HG02798 (cell line): ENCODE data around the gene AGBL4.
"Not testable (repeated sequence)": the region's sequence is repeated elsewhere in the genome, so short reads cannot be mapped to it uniquely, and the experiment has no call there.

Source experiments
- ATAC-seq: cut with Tn5 transposase; IDR thresholded peaks from one replicate; pipeline ENCODE4 v1.9.1; 2021; ENCODE audit warnings: mild to moderate bottlenecking; ENCODE audit not compliant: unreplicated experiment, poor library complexity

The AGBL4 gene

DNA sequence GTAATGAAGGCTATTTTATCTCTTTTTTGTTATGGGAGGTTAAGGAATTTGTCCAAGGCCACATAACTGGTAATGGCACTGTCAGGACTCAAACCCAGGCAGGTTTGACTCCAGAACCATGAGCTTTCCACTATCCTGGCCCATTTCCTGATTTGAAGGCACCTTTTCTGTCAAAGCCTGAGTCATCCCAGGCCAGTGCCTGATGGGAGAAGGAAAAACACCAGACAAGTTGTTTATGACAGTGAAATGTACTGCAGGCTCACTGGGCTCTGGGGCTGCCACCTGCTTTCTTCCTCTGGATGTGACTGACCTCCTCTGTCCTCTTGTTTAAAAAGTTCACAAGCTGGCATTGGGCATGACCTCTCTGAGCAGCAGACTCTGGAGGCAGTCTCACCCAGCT lies 1479.9 kb downstream of the AGBL4 start:
- no peak for ATAC-seq

GRCh38 chr1:48540587-48540986 lies 1483.2 kb downstream of the AGBL4 start:
- no peak for ATAC-seq

GRCh38 chr1:48536477-48536876 lies 1487.3 kb downstream of the AGBL4 start:
- ATAC-seq, result no peak

GRCh38 chr1:48532976-48533375 lies 1490.8 kb downstream of the AGBL4 start:
- no peak for ATAC-seq

GRCh38 chr1:48530727-48531351 lies 1492.9 kb downstream of the AGBL4 start:
- ATAC-seq, result peak; percentile 79

GRCh38 chr1:48527051-48527450 lies 1496.7 kb downstream of the AGBL4 start:
- no peak for ATAC-seq

DNA sequence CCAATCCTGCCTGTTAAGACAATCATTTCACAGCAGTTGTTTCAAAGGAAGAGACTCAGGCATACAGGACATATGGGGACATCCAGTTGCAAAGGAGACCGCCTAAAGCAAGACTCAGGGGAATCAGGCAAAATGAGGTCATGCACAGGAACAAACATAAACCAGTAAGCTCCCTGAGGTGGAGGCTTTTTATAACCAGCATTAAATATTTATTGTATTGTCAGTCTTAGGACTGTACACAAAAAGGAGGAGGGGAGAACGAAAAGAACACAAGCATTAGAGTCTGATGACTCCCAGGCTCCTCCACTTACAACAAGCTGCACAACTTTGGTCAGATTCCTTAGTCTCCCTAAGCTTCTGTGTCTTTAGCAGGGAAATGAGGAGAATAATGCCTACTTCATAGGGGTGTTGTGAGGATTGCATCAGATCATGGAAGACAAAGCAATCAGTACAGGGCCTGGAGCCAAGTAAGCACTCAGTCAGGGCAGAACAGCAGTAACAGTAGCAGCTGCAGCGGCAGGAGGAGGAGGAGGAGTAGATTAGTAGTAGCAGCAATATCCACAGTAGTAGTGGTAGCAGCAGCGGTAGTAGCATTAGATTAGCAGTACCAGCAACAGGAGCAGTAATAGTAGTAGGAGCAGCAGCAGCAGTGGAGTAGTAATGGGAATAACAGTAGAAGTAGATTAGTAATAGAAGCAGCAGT lies 1497.6 kb downstream of the AGBL4 start:
- no peak for ATAC-seq

GRCh38 chr1:48524892-48525467 lies 1498.8 kb downstream of the AGBL4 start:
- ATAC-seq, result no peak

GRCh38 chr1:48523558-48523957 lies 1500.2 kb downstream of the AGBL4 start:
- no peak for ATAC-seq

DNA sequence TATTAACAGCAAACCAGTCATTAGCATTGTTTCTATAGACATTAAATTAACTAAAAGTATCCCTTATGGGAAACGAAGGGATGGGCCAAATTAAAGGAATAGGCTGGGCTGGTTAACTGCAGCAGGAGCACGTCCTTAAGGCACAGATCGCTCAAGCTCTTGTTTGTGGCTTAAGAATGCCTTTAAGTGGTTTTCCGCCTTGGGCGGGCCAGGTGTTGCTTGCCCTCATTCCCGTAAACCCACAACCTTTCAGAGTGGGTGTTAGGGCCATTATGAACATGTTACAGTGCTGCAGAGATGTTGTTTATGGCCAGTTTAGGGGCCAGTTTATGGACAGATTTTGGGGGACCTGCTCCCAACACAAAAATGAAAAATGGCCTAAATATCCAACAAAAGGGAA lies 1503.9 kb downstream of the AGBL4 start:
- ATAC-seq, result not testable (repeated sequence)

- no peak for ATAC-seq
These were observed 1516.9 kb downstream of the AGBL4 start for GRCh38 chr1:48506870-48507269.

- no peak for ATAC-seq
These were observed 1523.0 kb downstream of the AGBL4 start for GRCh38 chr1:48500541-48501450.

- ATAC-seq, result no peak
These were observed 1524.5 kb downstream of the AGBL4 start for GRCh38 chr1:48499211-48499735.

- ATAC-seq, result peak; percentile 89
These were observed 1525.5 kb downstream of the AGBL4 start for GRCh38 chr1:48498096-48498791.

- ATAC-seq, result no peak
These were observed 1527.8 kb downstream of the AGBL4 start for GRCh38 chr1:48495911-48496310.

DNA sequence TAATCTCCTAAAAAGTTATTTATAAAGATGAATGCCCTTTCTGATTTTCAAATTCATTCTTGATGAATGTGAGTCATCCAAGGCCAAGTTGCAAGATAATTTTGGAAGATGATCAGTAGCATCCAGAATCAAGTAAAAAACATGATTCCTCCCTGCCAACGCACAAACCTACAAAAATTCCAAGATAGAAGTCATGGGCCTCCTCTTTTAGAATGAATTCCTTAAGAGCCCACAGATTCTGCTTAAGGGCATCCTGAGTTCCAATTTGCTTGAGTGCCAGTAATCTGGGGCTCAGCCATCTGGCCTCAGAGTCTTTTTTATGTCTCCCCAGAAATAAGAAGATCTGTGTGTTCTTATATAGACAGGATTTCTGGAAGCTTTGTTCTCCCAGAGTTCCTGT lies 1528.6 kb downstream of the AGBL4 start:
- no peak for ATAC-seq

- ATAC-seq, result no peak
These were observed 1529.6 kb downstream of the AGBL4 start for GRCh38 chr1:48493970-48494769.

- ATAC-seq, result no peak
These were observed 1530.7 kb downstream of the AGBL4 start for GRCh38 chr1:48493041-48493440.

GRCh38 chr1:48492392-48492791 lies 1531.4 kb downstream of the AGBL4 start:
- ATAC-seq, result no peak
